Suprapubic skin (tissue), 3 donors: Measurements from ENCODE around the gene ARHGEF25.

ENCODE experiments used
- EP300 ChIP-seq: sonication (generic); formaldehyde crosslinking; IDR thresholded peaks from one replicate; pipeline ENCODE4 v1.6.1; 2017; ENCODE audit warnings: antibody characterized with exemption
- TF ChIP-seq, protein P1 (sequence below), 2 donors: fragments of 200-600 bp in 1 of 2; fragments of 450-650 bp in 1 of 2; sonication (generic) in 1 of 2; IDR thresholded peaks; one replicate each; pipeline ENCODE4 v1.5.1; 2016 to 2019; ENCODE audit warnings: antibody characterized with exemption in 2 of 2, mild to moderate bottlenecking in 1 of 2, moderate library complexity in 1 of 2

DNA sequence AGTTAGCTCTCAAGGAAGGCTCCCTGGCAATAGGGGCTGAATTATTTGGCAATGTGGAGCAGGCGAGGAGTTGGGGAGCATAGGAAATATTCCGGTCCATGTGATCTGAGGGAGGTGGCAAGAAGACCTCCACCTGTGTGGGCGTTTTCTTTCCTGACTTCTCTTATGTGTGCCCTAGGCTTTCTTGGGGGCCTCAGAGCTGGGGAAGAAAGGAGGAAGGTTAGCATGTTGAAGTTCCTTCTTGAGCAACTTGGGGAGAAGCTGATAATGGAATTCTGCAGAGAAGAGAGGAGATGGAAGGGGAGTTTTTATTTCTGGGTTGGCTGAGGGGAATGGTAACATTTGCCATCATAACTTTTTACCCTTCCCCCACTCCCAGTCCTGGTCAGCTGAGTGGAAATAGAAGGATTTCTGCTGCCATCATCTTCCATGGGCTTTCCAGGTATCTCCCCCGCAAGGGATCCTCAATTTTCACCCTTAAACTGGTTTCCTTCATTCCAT is 5.4 kb upstream of the ARHGEF25 start:
- TF ChIP-seq, protein P1, sequence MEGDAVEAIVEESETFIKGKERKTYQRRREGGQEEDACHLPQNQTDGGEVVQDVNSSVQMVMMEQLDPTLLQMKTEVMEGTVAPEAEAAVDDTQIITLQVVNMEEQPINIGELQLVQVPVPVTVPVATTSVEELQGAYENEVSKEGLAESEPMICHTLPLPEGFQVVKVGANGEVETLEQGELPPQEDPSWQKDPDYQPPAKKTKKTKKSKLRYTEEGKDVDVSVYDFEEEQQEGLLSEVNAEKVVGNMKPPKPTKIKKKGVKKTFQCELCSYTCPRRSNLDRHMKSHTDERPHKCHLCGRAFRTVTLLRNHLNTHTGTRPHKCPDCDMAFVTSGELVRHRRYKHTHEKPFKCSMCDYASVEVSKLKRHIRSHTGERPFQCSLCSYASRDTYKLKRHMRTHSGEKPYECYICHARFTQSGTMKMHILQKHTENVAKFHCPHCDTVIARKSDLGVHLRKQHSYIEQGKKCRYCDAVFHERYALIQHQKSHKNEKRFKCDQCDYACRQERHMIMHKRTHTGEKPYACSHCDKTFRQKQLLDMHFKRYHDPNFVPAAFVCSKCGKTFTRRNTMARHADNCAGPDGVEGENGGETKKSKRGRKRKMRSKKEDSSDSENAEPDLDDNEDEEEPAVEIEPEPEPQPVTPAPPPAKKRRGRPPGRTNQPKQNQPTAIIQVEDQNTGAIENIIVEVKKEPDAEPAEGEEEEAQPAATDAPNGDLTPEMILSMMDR (IDR thresholded peaks at IDR 0.05): no peak
- TF ChIP-seq EP300: no peak
